ENCODE data around the gene KRTAP4-5. TPM values are rescaled to one million over a fixed set of nuclear protein-coding genes. Genes with fewer than 3 reads are reported as not detected.

The KRTAP4-5 gene
- total RNA-seq, 3 donors from 2014 or later (not counting 1 experiment from before 2014, with no cell fraction given), result not detected

- no peak for ATAC-seq
- Histone ChIP-seq H3K4me1 (ENCODE audit: control insufficient read depth, insufficient read depth, low read length) (no peaks in the 10 kb centered on the region), H3K9me3 (ENCODE audit: control insufficient read depth, insufficient read depth, low read length) (no peaks in the 10 kb centered on the region), H3K27me3 (ENCODE audit: control insufficient read depth, insufficient read depth, low read length) (no peaks in the 10 kb centered on the region), H3K4me3 (ENCODE audit: low read length) (no peak overlapping the region), H3K27ac (ENCODE audit: low read length) (no peak overlapping the region), H3K36me3 (ENCODE audit: control insufficient read depth, insufficient read depth, low read length) (no peaks in the 10 kb centered on the region)
- Mint-ChIP-seq H3K9me3 (no peaks in the 10 kb centered on the region), H3K4me1 (no peaks in the 10 kb centered on the region), H3K4me3 (no peak overlapping the region), H3K27me3 (ENCODE audit: low read depth in 2 of 2) (peaks cover 26 to 53% of the 10 kb centered on the region in 2 donors), H3K27ac (no peak overlapping the region), H3K36me3 (no peaks in the 10 kb centered on the region)
- WGBS (ENCODE audit: insufficient coverage), result 87% methylated on average over 2 of the region's 2 CpGs
- no peak for DNase-seq
- TF ChIP-seq CTCF (IDR thresholded peaks at IDR 0.05), result no peak
- intact Hi-C loops (cut with micrococcal nuclease), result no loop called here
Observed at GRCh38 chr17:41186872-41187271, 37.2 kb upstream of the KRTAP4-5 start.

- no peak overlapping the region for H3K27ac ChIP-seq (ENCODE audit: low read length)
- DNase-seq, result no peak
- H3K4me1 Mint-ChIP-seq, result no peaks in the 10 kb centered on the region
- peaks cover 18 to 42% of the 10 kb centered on the region in 2 donors for H3K27me3 Mint-ChIP-seq (ENCODE audit: low read depth in 2 of 2)
- no peak overlapping the region for H3K27ac Mint-ChIP-seq
- H3K36me3 ChIP-seq (ENCODE audit: control insufficient read depth, insufficient read depth, low read length), result no peaks in the 10 kb centered on the region
- no peaks in the 10 kb centered on the region for H3K9me3 ChIP-seq (ENCODE audit: control insufficient read depth, insufficient read depth, low read length)
- H3K27me3 ChIP-seq (ENCODE audit: control insufficient read depth, insufficient read depth, low read length), result no peaks in the 10 kb centered on the region
- H3K4me3 Mint-ChIP-seq, result no peak overlapping the region
- no peaks in the 10 kb centered on the region for H3K36me3 Mint-ChIP-seq
- intact Hi-C loops (cut with micrococcal nuclease), result no loop called here
- H3K4me1 ChIP-seq (ENCODE audit: control insufficient read depth, insufficient read depth, low read length), result no peaks in the 10 kb centered on the region
- no peak for TF ChIP-seq CTCF (IDR thresholded peaks at IDR 0.05)
- WGBS (ENCODE audit: insufficient coverage), result 56% methylated on average over 1 of the region's 1 CpG
- no peak overlapping the region for H3K4me3 ChIP-seq (ENCODE audit: low read length)
- H3K9me3 Mint-ChIP-seq, result no peaks in the 10 kb centered on the region
- no peak for ATAC-seq
Observed at GRCh38 chr17:41185001-41185400, 35.4 kb upstream of the KRTAP4-5 start.

GRCh38 chr17:41184480-41184961, 34.9 kb upstream of the KRTAP4-5 start, which contains the start of gene KRTAP4-1:
TSS of gene KRTAP4-1 (minus strand) at chr17:41184911. CDS start at chr17:41184854, 57 bp downstream.
- no peaks in the 10 kb centered on the region for H3K9me3 Mint-ChIP-seq
- no peaks in the 10 kb centered on the region for H3K36me3 Mint-ChIP-seq
- Histone ChIP-seq H3K27me3 (ENCODE audit: control insufficient read depth, insufficient read depth, low read length) (no peaks in the 10 kb centered on the region), H3K36me3 (ENCODE audit: control insufficient read depth, insufficient read depth, low read length) (no peaks in the 10 kb centered on the region), H3K27ac (ENCODE audit: low read length) (no peak within 1 kb of the TSS), H3K4me1 (ENCODE audit: control insufficient read depth, insufficient read depth, low read length) (no peaks in the 10 kb centered on the region), H3K4me3 (ENCODE audit: low read length) (no peak within 1 kb of the TSS), H3K9me3 (ENCODE audit: control insufficient read depth, insufficient read depth, low read length) (no peaks in the 10 kb centered on the region)
- H3K4me1 Mint-ChIP-seq, result no peaks in the 10 kb centered on the region
- 91% methylated on average over 8 of the region's 9 CpGs for WGBS (ENCODE audit: insufficient coverage)
- peaks cover 17 to 37% of the 10 kb centered on the region in 2 donors for H3K27me3 Mint-ChIP-seq (ENCODE audit: low read depth in 2 of 2)
- ATAC-seq (no peak), DNase-seq (no peak)
- no peak within 1 kb of the TSS for H3K27ac Mint-ChIP-seq
- no peak for TF ChIP-seq CTCF (IDR thresholded peaks at IDR 0.05)
- intact Hi-C loops (cut with micrococcal nuclease), result no loop called here
- H3K4me3 Mint-ChIP-seq, result no peak within 1 kb of the TSS

Measured in natural killer cell (primary cell).